ENCODE measurements around the gene CRYM. TPM values are rescaled to one million over a fixed set of nuclear protein-coding genes. Genes with fewer than 3 reads are reported as not detected.
"Not testable (repeated sequence)": the region's sequence is repeated elsewhere in the genome, so short reads cannot be mapped to it uniquely, and the experiment has no call there.

Gene CRYM
- polyA plus RNA-seq, 12 donors, result 0.12 to 2.1 (median 0.49) TPM; not detected in 4

- no peak for DNase-seq
Measured at GRCh38 chr16:21250072-21250923, 27.8 kb downstream of the CRYM start.

- not testable (repeated sequence) for DNase-seq
Measured at GRCh38 chr16:21248179-21248578, 29.9 kb downstream of the CRYM start.

GRCh38 chr16:21244518-21245215, 33.4 kb downstream of the CRYM start:
- DNase-seq, result no peak

- no peak for DNase-seq
Measured at GRCh38 chr16:21242756-21243155, 35.3 kb downstream of the CRYM start.

GRCh38 chr16:21239646-21240045, 38.4 kb downstream of the CRYM start:
- no peak for DNase-seq

- DNase-seq, result no peak
Measured at GRCh38 chr16:21236831-21237230, 41.3 kb downstream of the CRYM start.

- DNase-seq, result no peak
Measured at GRCh38 chr16:21235199-21235585, 42.9 kb downstream of the CRYM start.

- no peak for DNase-seq
Measured at GRCh38 chr16:21233521-21234150, 44.5 kb downstream of the CRYM start, which contains the start of gene ANKS4B. ANKS4B (plus strand) TSS chr16:21233699; CDS start chr16:21233738, 39 bp downstream.

GRCh38 chr16:21233045-21233520, 45.0 kb downstream of the CRYM start:
- no peak for DNase-seq

GRCh38 chr16:21228361-21228872, 49.7 kb downstream of the CRYM start:
- DNase-seq, result no peak

GRCh38 chr16:21227866-21228265, 50.2 kb downstream of the CRYM start:
- DNase-seq, result no peak

- peak; percentile 4 for DNase-seq
Measured at GRCh38 chr16:21226749-21227148, 51.3 kb downstream of the CRYM start.

- DNase-seq, result no peak
Measured at GRCh38 chr16:21224800-21225199, 53.3 kb downstream of the CRYM start.

- no peak for DNase-seq
Measured at GRCh38 chr16:21223787-21224186, 54.3 kb downstream of the CRYM start.

- no peak for DNase-seq
Measured at GRCh38 chr16:21222495-21223337, 55.4 kb downstream of the CRYM start.

- no peak for DNase-seq
Measured at GRCh38 chr16:21219551-21219950, 58.5 kb downstream of the CRYM start.

- DNase-seq, result no peak
Measured at GRCh38 chr16:21218153-21218552, 59.9 kb downstream of the CRYM start.

GRCh38 chr16:21217121-21217520, 61.0 kb downstream of the CRYM start:
- no peak for DNase-seq

- no peak for DNase-seq
Measured at GRCh38 chr16:21214086-21214485, 64.0 kb downstream of the CRYM start.

- no peak for DNase-seq
Measured at GRCh38 chr16:21211486-21211885, 66.6 kb downstream of the CRYM start, which contains the start of gene ZP2. ZP2 (minus strand) TSS chr16:21211574; CDS start chr16:21211547, 27 bp downstream.

Data from muscle of arm (tissue), 12 donors.